Measurements from ENCODE around the gene ABCB9.

GRCh38 chr12:122948605-122949004 is 17.7 kb downstream of the ABCB9 start:
- no peak for TF ChIP-seq JUND (IDR thresholded peaks at IDR 0.05; ENCODE audit: low read length)
- no peak for TF ChIP-seq EP300 (IDR thresholded peaks at IDR 0.05; ENCODE audit: borderline replicate concordance in 1 of 2, low read depth in 2 of 2, low read length in 2 of 2)
- TF ChIP-seq NRF1 (IDR thresholded peaks at IDR 0.05; ENCODE audit: low read depth, low read length), result no peak
- no peak for TF ChIP-seq SIN3A (conservative IDR thresholded peaks at IDR 0.05 in 1 of 2, IDR thresholded peaks at IDR 0.05 in 1 of 2; ENCODE audit: low read depth in 1 of 2, low read length in 2 of 2)
- TF ChIP-seq RNF2 (IDR thresholded peaks at IDR 0.05; ENCODE audit: borderline replicate concordance, low read depth, low read length, missing control alignments, poor library complexity, severe bottlenecking), result no peak
- TF ChIP-seq POLR2A (IDR thresholded peaks at IDR 0.05; ENCODE audit: control extremely low read depth in 1 of 2, low read depth in 2 of 2, low read length in 2 of 2), result no peak

Data from H1 (cell line).